DMS53 treated with DMSO at 0.1 percent for 48 hours (cell line): ENCODE results near the gene HVCN1.
A peak's percentile ranks its signal among the peaks of the same experiment; 100 is the strongest.
"Not testable (repeated sequence)": the region's sequence is repeated elsewhere in the genome, so short reads cannot be mapped to it uniquely, and the experiment has no call there.

Experiments
- DNase-seq: peaks from one replicate; lab custom pipeline; 2025; ENCODE audit not compliant: unreplicated experiment; lab: John Stamatoyannopoulos, UW

The HVCN1 gene, protein sequence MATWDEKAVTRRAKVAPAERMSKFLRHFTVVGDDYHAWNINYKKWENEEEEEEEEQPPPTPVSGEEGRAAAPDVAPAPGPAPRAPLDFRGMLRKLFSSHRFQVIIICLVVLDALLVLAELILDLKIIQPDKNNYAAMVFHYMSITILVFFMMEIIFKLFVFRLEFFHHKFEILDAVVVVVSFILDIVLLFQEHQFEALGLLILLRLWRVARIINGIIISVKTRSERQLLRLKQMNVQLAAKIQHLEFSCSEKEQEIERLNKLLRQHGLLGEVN

DNA sequence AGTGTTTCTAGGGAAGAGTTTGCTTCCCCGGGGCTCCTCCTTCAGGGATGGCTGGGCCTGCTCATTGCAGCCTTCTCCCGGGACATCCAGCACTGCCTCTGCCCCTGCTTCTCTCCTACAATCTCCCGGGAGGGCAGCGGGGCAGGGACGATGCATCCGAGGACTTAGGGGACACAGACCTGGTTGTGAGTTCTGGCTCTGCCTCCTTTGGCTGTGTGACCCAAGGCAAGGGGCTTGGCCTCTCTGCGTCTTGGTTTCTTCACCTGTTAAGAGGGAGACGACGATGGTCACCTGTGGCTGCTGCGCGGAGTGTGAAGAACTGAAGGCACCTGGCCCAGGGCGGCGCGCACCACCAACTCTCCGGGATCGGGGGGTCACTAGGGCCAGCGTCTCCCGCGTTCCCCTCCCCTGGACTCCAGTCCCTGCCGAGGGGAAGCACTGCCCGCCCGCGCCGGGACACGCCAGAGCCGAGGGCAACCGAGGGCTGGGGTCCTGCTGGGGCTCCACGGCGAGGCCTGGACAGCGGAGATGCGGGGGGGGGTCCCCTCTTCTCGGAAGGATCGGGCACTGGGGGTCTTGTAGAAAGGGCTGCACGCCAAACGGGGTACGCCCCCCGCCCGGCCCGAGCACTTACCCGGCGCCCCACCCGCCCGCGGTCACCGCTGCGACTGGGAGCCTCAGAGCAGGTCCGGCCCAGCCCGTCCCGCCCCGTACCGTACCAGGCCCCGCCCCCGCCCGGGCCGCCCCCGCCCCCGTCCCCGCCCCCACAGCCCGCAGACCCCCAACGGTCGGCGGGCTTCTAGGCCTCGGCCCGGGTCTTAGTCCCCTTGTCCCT lies at the start of gene HVCN1:
HVCN1 (minus strand) TSS at position 670 of the 835 bp plus-strand sequence. CDS start 5,870 bp downstream, outside the sequence.
- no peak for DNase-seq

DNA sequence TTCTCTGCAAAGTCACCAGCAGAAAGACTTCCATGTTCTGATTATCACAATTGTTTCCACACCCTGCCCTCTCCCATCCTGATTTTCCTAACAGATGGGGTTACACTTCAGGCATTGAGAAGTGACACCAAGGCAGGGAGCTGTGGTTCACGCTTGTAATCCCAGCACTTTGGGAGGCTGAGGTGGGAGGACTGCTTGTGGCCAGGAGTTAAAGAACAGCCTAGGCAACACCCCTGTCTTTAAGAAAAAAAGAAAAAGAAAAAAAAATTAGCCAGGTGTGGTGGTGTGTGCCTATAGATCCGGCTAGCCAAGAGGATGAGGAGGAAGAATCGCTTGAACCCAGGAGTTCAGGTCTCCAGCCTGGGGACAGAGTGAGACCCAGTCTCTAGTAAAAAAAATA lies 48.6 kb upstream of the HVCN1 start:
- no peak for DNase-seq

DNA sequence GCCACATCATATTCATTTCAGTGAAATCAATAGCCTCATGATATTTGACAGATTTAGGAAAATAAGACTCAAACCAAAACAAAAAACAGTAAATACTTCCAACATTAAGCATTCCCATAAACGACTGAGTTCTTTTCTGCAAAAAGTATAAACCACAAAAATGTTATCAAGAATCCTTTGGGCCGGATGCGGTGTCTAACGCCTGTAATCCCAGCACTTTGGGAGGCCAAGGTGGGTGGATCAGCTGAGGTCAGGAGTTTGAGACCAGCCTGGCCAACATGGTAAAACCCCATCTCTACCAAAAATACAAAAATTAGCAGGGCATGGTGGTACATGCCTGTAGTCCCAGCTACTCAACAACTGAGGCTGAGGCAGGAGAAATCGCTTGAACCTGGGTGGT lies 48.1 kb upstream of the HVCN1 start:
- DNase-seq, result not testable (repeated sequence)

DNA sequence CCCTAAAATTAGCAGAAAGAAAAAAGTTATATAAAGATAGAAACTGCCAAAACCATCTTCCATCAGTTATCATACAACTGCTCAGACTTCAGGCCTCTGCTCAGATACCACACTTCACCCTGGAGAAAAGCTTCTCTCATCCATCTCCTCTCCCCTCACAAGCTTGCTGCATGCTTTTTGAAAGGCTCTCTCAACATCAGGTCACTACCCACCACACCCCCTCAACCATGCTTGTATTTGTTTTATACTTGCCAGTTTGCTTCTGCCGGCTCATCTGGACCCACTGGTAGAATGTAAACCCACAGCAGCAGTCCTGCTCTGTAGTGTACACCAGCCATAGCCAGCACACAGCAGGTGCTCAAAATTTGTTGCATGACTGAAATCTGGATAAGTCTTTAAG lies 45.0 kb upstream of the HVCN1 start:
- peak; percentile 17 for DNase-seq

DNA sequence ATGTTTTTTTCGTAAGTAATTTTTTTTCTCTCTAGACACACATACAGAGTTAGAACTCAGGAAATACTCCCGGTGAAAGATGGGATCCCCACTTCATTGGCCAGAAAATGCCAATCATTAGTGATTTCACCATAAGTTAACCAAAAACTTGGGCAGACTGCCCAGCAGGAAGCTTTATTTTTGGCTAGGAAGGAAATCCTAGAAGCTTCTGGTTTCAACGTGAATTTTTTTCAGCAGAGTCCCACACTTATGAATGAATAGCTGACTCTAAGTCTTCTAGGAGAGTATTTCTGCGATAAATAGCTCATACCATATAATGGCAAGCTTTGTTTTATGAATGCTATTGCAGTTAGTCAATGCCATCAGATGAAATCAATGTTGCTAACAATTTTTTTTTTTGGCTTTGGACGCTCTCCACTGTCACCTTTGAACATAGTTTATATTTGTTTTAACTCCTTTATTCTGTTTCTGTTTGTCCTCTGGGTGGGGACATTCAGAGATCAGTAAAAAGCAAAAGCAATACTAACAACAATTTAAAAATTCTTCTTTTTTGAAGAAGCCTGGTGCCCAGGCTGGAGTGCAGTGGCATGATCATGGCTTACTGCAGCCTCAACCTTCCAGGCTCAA lies 44.3 kb upstream of the HVCN1 start:
- no peak for DNase-seq

DNA sequence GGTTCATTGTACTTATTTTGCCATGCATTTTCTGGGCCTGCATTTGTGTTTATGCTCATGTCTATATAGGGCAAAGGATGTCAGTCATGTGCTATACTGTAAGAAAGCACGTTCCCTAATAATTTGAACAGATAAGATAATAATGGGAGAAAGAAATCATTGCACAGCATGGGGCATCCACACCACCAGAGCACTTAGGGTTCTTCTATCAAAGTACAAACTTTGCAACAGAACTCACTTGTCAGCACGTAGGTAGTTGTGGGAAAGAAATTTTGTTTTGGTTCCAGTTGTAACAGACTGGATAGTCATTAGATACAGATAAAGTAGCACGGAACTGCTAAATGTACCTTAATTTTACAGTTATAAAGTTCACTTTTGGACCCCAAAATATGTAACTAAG lies 43.7 kb upstream of the HVCN1 start:
- no peak for DNase-seq

DNA sequence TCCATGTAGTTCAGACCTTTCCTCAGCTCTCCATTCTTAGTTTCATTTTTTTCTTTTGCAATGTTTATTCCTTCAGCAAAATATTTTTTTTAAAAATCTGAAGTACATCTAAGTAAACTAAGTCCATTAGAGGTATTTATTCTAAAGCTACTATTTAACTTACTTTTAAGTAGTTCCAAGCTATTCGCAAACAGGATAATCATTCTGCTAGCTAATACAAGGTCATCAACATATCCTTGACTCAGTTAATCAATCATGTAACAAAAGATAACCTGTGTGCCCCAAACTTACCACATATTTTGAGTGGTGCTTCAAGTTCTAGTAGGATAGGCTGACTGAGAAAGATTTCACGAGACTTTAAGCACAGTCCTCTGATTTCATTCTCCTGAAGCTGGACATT lies 42.6 kb upstream of the HVCN1 start:
- no peak for DNase-seq

DNA sequence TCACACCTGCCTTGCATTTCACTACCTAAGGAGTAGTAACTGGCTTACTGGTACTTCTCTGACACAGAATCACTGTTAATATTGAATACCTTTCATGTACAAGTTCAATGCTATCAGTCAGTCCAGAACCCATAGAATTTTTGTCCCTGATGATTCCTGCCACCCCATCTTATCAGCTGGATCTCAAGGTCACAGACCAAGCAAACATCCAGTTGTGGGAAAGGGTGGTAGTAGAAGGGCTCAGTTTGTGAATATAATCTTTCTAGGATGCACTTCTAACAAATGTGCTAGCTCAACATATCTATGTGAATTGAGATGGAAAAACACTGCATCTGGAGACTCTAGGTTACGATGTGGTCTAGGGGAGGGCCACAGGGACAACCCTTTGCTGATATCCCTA lies 39.7 kb upstream of the HVCN1 start:
- no peak for DNase-seq

DNA sequence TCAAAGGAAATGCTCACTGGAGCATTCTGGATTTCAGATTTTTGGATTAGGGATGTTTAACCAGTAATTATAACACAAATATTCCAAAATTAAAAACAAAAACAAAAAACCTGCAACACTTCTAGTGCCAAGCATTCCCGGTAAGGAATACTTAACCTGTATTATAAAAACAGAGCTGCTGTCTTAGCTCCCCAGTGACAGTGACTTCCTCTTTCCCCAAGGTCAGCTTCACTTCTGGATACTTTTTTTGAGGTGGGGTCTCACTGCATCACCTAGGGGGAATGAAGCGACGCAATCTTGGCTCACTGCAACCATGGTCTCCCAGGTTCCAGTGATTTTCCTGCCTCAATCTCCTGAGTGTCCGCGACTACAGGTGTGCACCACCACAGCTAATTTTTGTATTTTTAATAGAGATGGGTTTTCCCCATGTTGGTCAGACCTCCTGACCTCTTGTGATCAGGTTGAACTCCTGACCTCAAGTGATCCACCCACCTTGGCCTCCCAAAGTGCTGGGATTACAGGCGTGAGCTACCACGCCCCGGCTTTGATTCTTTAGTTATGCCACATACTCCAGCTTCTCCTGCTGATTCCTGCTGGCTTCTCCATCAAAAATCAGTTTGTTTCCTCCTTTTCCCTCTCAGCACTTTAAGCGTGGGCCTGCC lies 37.9 kb upstream of the HVCN1 start:
- no peak for DNase-seq

DNA sequence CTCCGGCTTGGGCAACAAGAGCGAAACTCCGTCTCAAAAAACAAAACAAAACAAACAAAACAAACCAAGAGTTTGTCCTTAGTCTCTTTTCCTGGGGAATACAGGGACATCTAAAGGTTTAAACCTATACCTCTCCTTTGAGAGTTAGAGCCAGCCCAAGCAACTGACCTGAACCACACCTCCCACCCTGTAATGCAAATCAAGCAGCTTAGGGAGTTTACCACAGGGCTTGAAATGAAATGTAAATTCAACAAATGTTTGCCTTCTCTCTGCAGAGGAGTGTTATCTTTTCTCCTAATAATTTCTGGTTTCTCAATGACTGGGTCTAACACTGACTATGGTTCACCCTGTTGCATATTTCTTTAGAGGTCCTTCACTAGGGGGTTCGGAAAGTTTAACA lies 37.1 kb upstream of the HVCN1 start:
- no peak for DNase-seq

DNA sequence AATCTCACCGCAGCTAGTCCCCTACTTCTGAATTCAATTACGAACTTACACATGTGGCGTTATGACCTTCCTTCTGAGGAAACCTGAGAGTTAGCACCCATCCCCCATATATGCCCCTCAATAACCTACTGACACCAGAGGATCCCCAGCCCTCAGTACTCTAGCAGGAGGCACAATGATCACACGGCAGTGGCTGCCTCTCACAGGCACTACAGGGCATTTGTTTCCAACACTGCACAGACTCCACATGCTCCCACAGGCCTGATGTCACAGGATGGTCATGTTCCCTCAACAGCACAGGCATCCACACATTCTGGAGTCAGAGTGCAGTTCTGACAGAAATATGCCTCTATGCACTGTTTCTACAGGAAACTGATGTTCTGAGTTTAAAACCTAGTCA lies 36.4 kb upstream of the HVCN1 start:
- DNase-seq, result no peak

DNA sequence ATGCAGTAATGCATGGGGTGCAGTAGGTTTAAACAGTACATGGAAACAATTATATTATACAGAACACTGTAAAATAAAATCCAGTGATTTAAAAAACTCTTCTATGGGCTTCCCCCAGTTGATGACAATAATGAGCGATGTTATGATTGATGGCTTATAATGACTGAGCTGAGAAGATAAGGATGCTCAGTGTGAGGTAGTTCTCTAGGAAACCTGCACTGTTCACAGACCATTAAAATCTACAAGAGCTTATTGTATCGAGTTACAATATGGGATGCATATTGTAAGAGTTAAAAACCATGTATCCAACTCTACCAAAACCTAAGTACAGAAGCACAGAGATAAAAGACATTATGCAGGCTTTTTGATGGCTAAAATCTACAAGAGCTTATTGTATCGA lies 34.0 kb upstream of the HVCN1 start:
- not testable (repeated sequence) for DNase-seq

DNA sequence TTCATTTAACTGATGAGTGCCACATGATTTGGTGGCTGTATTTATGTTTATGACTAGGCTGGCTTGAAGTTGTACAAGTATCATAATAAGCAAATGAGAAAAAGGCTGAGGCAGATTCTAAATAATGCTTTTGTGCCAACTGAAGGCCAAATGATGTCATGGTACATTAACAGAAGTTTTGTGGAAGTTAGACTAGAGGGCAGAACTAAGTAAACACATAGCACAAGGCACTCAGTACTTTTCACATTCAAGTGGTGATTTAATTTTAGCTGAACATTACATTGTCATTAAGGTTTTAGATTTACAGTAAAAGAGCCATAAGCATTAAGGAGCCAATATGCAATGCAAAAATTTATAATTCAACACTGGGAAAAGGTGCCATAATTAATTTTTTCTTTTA lies 32.7 kb upstream of the HVCN1 start:
- no peak for DNase-seq

DNA sequence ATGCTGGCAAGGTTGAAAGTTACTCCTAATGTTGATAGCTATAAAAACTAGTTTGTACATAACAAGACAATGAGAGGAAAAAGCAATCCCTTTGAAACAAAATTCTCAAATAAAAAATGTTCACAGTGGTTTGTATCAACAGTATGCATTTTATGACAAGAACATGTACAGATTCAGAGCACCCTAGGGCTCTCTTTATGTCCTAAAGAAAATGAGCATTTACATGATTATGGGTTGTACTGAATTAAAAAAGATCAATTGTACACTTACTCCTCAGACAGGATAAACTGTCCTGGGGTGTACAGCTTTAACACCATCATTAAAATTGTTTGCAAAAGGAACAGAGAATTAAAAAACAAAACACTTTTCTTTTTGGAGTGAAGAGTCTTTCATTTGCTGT lies 31.6 kb upstream of the HVCN1 start:
- no peak for DNase-seq

DNA sequence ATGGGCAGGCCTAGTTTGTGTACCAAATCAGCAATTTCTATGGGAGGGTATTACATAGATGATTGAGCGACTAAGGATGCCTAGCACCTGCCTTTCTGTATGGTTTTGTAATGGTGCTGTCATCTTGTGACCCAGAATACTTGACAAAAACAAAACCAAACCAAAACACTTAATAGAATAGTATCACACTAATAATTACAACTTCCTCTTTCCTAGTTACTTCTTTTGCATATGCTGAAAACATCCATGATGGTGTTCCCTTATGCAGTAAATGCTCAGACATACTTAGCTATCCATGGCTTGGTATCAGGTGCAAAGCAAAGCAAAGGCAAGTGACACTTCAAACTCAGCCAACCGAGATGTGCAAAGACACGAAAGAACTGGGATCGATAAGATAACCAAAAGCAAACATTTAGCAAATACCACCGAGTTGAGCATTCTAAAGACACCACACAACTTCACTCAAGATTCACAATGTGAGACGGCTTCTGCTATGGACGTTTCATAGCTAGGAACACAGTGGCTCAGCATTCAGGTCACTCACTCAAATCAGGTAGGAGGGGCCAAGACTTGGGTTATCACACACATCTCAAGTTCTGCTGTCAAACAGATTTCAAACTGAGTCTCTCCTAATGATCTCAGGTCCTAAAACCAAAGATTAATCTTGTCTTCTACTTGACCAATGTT lies 29.4 kb upstream of the HVCN1 start:
- peak; percentile 49 for DNase-seq

DNA sequence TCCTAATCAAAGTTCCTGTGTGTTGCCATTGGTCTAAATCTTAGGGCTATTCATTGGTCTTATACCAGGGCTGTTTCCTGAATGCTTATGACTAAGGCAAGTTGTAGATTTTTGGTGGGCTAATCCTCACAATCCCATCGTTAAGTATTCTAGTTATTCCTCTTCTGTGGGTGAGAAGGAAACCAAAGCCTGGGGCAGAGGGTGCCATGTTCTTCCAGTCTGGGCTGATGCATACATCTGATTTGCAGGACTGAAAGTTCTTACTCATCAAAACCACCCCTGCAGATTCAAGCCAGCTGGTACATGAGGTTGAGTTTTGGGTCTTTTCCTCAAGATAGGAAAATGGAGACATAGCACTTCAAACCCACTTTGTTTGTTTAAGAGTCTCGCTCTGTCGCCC lies 28.1 kb upstream of the HVCN1 start:
- DNase-seq, result peak; percentile 16

DNA sequence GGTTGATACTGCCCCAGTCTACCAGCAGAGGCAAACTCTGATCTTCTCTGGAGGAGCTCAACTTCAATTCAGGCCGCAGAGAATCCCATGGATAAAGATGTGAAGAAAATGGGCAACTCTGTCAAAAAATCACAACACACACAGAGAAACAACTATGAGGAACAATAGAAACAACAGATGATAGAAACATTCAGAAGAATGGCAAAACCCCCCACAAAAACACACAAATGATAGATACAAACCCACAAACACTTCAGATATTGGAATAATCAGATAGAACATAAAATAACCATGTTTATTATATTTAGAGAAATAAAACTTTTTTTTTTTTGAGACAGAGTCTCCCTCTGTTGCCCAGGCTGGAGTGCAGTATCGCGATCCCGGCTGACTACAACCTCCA lies 20.0 kb upstream of the HVCN1 start:
- DNase-seq, result no peak

DNA sequence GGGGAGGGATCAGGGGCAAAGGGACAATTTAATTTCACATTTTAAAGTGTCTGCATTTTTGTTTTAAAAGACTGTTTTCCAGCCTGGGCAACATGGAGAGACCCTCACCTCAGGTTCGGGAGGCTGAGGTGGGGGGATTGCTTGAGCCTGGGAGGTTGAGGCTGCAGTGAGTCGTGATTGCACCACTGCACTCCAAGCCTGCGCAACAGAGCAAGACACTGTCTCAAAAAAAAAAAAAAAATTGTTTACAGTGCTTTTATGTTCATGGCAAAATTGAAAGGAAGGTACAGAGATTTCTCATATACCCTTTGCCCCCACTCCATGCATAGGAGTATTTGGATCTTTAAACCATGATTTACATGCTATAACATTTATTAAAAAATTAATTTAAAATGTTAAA lies 16.4 kb upstream of the HVCN1 start:
- DNase-seq, result peak; percentile 45

DNA sequence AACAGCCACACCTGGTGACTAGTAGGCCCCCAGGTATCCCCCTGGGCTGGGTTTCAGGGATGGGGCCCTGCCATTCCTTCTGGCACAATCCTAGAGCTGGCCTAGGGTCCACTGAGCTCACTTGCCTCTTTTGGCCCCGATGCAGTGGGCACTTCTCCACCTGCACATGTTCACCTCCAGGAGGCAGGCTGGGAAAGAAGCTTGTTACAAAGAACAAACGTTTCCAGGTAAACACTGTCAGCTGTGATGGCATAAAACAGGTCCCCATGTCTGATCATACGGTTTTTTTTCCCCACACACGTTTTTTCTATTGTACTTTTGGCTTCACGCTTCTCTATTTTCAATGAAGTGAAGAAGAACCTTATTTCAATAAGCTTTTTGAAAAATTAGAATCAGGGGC lies 15.8 kb upstream of the HVCN1 start:
- DNase-seq, result peak; percentile 85

DNA sequence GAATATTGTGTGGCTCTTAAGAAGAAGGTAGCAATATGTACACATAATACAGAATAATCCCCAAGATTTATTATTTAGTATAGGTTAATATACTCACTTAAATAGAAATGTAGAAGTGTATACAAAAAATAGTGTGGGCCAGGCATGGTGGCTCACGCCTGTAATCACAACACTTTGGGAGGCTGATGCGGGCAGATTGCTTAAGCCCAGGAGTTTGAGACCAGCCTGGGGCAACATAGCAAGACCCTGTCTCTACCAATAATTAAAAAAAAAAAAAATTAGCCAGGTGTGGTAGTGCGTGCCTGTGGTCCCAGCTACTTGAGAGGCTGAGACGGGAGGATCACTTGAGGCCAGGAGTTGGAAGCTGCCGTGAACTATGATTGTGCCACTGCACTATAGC lies 15.3 kb upstream of the HVCN1 start:
- DNase-seq, result no peak

DNA sequence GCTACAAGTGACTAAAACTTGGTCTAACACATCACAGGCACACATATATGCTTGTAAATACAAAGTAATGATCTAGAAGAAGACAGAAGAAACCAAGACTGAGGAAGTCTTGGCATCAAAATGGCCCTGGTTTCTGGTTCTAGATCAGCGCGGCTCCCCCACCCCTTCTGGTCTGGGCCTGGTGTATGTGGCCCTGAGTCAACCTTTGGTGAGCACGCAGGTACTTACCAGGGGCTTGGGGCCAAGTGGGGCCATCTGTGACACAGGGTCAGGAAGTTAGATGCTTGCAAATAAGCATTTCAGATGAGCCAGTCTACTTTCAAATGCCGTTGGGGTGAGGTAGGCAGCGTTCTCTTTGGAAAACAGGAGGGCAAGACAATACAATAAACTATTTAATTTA lies 13.2 kb upstream of the HVCN1 start:
- no peak for DNase-seq
